ENCODE measurements around the gene UNC5C.

Gene UNC5C

DNA sequence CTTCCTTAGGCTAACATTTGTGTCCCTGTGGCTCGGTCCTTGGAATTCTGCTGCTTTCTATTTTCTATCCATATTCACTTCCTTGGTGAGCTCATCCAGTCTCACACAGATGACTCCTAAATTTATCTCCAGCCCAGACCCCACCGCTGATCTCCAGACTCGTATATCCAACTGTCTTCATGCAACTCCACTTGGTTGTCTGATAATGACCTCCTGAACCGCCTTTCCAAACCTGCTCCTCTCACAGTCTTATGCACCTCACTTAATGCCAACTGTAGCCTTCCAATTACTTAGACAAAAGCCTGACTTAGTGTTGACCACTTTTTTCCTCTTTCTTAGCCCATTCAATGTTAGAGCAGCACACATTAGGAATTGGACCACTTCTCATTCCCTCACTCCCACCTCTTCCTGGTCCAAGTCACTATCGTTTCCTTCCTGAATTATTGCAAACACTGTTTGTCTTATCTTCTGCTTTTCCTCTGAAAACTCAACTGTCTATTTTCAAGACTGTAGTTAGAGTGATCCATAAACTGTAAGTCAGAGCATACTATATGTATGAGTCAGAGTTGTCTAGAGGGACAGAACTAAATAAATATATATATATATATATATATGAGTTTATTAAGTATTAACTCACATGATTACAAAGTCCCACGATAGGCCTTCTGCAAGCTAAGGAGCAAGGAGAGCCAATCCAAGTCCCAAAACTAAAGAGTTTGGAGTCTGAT, 292.5 kb downstream of the UNC5C start:
- no peak for DNase-seq

DNA sequence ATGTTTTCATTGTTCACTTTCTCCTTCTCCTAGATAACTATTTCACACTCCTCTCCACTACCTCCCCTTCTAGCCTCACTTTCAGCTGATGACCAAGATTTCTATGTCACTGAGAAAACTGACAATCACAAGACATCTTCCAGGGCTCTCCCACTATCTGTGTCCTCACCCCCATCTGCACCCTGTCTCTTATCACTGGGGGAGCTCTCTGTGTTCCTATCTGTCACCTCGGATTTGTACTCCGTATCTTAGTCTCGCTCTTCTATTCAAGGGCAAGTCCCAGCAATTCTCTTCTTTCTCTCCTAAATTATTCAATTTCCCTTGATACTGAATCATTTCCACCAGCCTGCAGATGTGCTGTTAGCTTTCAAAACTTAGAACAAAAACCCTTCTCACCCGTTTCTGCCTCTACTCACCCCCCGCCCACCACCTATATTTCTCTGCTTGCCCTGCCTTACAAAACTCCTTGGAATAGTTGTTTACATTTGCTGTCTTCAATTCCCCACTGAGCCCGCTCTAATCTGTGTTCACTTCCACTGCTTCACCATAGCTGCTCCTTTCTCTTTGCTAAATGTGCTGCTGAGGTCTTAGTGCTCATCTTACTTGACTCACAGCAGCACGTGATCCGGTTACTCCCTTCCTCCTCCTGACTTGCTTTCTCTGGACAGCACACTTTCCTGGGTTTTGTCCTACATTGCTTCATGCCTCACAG, 293.2 kb downstream of the UNC5C start:
- DNase-seq: no peak

DNA sequence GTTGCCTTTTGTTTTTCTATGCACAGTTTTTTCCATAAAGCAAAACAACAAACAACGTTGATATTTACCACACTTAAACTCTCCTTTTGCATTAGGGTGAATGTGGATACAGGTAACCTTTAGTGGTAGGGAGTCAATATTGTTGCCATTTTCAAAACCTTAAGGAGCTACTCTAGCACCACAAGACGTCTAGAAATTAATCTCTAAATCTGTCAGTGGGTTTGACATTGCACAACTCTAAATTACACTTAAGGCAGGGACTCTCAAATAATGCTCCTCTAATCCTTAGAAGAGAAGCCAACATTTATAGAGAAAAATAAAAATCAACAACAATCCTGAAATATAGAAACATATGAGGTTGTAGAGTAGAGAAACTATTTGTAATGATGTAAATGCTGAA, 297.2 kb downstream of the UNC5C start:
- no peak for DNase-seq

DNA sequence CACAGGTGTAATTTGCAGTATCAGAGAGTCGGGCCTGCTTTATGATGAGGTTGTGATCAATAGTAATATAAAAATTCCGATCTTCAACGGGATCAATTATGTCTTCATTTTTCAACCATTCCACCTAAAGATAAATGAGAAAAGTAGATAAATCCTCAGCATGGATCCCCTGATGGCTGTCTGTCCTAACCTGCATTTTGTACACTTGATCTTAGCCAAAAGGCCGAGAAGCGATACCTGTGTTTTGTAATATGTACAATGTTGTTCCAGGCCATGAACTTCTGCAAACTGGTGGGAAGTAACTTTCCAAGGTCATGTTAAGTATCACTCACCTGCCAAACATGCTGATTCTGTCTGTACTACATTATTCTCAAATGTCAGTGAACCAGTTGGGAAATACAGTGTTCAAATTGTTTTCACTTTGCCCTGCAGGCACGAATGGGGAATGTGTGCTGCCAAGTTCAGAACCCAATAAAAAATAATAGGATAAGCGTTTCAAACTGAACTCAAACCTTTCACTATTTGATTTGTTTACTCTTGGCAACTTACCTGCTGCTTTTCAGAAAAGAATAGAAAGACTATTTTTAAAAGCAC, 298.1 kb downstream of the UNC5C start:
- no peak for DNase-seq

DNA sequence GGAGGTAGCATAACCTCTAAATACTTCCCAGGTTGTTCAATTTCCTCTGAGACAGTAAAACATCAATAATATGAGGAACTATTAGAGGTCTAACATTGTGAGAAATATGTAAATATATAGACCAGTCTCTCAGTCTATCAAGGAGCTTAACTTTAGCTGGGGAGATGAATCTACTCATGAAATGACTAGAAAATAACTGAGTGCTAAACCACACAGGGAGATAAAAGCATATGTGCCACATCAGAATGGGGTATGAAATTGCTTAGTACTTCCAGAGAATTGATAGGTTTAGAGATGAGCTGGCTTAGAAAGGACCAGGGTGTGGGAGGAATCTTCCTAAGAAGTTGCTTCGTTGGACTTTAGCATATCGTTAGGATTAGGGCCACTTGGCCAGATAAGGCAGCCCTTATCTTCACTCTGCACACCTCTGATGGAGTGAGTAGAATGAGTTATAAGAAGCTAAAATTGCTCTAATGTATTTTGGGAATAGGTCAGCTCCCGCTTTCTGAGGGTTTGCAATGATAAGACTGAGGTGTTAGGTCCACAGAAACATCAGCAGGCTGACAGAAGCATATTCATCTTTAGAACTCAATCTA, 299.2 kb downstream of the UNC5C start:
- DNase-seq: no peak

DNA sequence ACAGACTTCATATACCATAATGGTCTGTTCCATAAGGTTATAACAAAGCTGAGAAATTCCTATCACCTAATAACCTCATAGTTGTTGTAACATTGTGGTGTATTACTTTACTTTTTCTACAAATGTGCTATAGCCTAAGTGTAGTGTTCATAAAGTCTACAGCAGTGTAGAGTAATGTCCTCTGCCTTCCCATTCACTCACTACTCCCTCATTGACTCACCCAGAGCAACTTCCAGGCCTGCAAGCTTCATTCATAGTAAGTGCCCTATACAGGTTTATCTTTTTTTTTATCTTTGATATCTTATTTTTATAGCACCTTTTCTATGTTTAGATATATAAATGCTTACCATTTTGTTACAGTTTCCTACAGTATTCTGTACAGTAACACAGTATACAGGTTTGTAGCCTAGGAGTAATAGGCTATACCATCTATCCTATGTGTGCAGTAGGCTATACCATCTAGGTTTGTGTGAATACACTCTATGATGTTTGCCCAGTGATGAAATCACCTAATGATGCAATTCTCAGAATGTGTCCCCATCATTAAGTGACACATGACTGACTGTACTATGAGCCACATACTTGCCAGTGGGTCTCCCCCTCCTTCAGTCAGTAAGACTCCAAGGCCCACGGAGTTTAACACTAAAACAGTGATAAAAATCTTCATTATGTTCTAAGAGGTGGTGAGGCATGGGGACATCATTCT, 299.9 kb downstream of the UNC5C start:
- DNase-seq: peak in 1 of 5 donors; percentile 7

DNA sequence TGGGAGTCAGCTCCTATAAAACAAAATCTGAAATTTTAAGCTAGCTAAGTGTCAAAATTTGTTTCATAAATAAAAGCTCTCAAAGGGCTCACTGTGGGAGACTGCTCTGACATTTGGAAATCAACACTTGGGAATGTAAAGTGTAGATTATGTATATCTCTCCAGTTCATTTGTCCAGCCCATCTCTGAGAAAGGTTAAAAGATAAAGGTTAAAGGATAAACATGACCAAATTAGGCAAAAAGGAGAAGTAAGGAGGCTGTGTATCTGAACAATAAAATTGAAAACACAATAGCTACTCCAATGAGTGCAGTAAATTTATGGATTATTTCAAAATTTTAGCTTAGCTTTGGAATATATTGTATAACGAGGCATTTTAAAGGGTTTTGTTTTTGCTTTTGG, 304.9 kb downstream of the UNC5C start:
- no peak for DNase-seq

DNA sequence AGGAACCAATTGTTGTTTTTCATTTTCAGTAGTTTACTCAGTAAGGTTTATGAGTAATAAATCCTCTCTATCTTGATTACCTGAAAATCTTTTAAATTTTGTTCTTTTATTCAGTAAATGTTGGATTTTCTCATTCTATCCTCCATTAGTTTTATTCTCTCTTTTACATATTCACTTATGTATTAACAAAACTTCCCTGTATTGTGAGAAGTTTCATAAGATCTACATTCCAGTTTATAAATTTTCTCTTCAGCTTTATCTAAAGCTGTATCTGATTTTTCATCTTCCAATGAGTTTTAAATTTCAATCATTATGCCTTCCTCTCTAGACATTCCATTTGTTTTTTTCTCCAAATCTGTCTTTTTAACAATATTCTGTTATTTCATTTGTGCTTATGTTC, 310.2 kb downstream of the UNC5C start:
- DNase-seq: no peak

DNA sequence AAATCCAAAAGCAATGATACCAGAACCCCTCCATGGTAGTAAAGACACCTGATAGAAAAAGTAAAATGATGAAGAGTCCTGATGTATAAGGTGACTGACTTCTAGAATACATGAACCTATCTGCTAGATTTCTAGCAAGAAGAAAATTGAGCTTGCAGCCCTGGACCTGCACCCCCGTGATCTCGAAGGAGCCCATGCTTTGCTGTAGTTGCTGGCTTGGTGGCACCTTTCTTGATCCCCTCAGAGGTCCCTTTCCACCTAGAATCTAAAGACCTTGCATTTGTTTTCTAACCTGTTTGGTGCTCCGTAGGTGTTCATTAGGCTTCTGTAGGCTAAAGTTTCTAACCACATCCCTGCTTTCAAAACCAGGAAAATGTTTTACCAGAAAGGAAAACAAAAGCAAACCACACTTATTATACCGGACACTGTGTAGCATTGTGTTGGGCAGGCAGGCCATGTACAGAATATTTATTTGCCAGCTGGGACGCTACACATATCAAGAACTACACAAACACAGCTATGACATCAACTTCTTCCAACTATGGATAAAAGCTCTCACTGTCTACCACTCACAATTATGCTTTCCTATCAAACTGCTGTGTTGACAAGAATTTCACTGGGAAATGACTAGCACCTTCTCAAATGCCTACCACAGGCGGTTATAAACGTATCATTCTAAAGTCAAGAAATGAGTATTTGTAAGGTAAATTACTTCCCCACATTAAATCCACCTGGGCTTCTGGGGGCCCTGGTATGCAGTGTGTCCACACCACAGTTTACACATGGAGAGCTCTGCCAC, 316.2 kb downstream of the UNC5C start:
- peak in 1 of 5 donors; percentile 1 for DNase-seq

DNA sequence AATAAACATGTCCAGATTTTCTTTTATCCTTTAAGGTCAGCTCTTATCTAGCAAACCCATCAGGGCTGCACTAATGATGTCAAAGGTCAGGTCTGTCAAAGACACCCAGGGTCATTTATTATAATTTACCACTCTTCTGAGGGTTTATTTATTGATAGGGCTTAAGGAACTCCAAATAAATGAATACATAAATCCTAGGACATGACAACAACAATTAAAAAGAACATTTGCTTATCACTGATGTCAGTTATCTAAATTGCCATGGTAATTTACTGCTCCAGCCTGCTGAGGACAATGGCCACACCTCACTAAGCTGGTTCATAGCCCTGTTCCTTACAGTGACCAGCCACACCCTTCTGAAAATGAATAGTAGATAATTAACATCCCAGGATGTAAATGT, 317.1 kb downstream of the UNC5C start:
- no peak for DNase-seq

DNA sequence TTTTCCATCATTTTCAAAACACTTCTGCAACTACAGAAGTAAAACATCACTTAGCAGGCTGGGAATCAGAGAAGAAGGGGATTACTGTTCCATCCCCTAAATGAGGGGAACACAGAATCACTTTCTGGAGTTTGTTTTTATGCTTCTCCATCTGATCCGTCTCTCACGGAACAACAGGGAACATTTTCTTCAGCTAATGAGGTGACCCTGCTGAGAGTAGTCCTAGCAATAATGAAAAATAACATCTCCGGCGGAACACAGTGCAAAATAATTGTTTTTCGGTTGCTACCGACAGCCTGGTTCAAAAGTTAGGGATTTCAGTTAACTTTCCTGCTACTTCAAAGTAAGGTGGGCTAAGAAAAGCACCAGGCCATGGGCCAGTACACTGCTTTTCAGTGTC, 322.9 kb downstream of the UNC5C start:
- DNase-seq: no peak

DNA sequence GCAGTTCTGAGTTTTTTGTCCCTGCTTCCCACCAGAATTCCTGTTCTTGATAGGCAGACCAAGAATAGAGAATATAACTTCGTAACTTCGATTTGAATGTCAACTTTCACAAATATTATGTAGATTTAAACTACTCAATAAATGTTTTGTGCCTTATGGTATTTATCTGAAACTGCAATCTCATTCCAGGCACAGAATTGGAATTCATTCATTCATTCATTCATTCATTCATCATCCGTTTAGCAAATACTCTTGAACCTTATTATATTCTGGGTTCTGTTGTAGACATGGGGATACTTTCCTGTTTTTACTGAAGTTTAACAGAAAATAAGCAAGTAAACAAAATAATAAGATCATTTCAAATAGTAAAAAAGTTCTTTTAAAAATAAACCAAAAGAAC, 324.4 kb downstream of the UNC5C start:
- DNase-seq: no peak

DNA sequence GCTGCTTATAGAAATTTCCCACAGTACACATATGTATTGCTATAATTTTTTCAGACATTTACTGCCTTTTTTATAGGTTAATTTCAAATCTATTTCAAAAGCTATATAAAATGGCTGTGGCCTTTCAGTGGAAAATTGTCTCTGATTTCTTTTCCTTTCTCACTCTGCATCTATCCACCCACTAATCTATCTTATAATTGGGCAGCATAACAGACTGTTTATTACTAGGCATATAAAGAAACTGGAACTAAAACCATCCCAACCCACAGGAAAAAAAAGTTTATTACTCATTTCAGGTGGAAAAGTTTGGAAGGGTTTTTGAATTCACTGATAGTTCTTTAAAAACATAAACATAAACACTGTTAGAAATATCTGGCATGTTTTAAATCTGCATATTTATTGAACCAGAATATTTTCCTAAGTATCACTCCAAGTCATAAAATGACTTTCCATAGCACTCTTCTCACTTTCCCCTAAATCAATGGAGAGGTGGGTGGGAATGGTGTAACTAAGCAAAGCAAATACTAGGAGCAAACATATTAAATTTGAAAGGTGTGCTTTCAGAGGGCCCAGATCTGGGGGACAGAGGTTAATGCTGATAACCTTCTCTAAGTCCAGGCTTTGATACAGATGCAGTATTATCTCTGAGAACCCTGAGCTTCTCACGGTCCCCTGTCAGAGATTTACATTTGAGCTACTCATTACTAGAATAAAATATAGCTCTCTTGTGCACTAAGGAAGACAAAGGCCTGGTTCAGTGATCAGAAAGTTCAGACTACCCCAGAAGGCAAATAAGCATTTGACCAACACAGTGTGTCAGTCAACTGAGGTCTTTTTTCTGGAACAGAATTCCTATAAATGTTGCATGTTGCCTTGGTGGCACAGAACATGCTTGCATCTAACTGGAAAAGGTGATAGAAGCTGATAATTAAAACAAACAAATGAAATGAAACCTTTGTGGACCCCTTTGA, 328.3 kb downstream of the UNC5C start:
- DNase-seq: no peak

DNA sequence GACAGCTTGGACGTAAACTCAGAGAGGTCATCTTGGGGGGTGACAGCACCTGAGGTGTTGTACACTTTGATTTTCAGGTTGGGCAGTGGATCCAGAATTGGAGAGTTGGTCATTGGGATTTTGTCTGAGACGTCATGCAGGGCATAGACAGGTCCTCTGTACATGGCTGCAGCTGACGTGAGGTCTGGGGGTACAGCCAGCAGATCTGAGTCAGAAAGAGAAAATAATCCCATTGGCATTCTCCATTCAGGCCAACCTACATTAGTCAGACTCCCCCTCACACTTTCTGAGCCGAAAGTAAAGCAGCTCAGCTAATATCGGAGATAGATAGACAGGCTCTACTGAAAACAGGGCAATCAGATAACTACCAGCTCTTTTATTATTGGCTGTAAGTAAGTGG, 329.7 kb downstream of the UNC5C start:
- DNase-seq: no peak

DNA sequence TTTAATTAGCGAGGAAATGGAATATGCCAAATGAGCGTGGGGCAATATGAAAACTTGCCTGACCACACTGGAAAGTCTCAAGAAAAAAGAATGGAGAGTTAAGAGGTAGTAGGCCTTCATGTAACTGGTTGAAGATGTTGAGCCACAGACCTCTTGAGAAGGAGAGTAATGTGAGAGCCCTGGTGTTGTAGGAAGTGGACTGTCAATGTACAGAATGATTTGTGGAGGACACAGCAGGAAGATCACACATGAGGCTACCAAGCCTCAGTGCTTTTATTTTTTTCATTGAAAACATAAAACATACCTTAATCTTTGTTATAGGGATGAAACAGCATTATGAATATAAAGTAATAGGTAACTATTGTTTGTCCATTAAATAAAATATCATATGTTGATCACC, 331.6 kb downstream of the UNC5C start:
- no peak for DNase-seq

DNA sequence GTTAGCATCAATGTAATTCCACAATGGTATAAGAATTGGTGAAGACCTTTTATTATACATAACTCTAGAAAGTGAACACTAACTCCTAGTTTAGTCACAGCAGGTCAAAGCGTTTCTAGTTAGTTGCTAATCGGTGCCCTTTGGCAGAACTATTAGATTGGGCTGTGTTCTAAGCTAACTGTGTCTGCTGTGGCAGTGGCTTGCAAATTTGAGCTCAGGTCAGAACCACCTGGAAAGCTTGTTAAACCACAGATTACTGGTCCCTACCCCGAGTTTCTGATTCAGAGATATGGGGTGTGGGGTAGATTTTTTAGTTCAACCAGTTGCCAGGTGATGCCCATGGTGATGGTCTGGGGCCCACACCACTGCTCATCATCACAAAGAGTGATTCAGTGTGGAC, 332.1 kb downstream of the UNC5C start:
- DNase-seq: no peak

DNA sequence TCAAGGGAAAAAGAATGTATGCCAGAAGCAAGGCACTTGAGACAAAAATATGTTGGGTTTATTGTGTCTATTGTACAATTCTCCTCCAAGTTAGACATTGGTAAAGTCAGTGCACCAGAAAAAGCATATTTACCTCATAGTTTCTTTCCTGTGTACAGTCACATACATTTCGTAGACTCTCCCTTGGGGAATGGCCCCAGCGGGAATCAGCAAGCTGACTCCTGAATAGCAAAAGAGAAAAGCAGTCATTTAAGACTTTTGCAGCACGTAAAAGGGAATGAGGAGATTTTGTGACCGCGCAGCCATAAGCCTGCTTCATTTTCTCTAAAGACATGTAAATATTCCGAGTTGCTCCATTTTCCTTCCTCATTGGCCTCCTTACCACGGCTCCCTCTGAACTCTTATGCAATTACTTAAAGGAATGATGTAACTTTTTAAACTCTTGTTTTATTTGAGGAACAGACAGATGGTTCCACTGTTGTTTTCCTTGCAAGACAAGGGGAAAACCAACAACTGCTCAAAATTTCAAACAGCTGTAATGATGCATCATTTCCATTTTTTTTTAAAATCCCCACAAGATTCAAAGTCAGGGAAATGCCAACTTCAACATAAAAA, 332.7 kb downstream of the UNC5C start:
- no peak for DNase-seq

DNA sequence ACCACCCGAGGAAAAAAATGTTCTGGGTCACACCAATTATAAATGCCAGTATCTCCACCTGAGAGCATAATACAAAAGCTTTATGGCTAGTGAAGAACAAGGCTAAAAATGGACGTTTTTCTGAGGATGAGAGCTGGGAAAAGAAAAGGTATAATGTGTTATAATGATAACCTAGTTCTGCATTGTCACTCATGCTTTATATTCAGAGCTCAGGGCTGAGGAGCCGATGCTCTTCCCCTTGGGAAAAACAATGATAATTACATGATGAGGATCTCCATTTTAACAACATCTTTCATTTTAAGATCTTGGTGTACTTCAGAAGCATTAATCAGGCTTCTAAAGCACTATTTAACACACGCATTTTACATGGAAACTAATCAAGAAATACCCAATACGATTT, 333.7 kb downstream of the UNC5C start:
- no peak for DNase-seq

DNA sequence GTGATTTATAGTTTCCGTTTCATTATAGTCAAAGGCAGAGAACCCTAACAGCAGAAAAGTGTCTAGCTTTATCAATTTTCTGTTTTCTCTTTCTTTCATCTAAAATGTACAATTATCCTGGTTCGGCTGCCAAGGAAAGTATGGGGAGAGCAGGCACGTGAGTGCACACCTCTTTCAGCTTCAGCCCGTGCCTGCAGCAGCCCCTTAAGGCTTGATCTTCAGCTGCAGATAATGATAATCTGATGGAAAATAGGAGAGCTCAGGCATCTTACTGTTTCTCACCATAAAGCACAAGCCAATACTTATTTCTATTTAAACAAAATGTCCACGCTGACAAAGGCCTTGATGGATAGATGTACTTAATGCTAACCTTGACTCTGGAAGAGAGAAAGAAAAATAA, 334.4 kb downstream of the UNC5C start:
- no peak for DNase-seq

DNA sequence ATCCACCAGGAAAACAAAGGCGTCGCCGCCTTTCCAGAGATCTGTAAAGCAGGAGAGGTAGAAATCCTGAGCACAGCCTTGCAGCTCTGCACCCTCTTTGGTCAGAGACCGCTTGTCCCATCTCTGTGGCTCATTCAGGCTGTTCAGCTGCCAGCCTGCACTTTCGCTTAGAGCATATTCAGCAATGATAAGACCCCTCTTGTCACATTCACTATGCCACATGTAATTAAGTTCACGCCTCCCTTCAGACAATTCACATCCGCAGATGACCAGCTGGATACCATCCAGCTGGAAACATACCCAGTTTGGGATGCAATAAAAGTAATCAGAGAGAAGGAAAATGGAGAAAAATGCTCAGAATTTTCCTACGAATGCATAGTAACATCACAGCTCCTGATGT, 335.4 kb downstream of the UNC5C start:
- DNase-seq: no peak

DNA sequence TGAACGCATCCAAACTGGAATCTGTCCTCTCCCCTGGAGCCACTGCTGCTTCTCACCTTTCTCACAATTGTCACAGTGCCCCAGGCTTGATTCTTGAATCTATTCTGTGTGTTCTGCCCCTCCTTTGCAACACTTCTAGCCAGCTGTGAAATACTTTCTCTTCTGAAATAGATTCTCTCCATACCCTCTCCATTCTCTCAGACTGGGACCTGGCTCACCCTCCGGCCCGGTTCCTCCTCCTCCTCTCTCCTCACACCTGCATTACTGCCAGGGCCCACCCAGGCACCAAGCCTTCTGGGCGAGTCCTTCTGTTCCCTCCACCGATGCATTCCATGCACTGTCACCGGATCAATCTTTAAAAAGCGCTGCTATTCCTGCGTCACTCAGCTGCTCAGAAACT, 336.1 kb downstream of the UNC5C start:
- DNase-seq: no peak

Data from T-helper 1 cell (primary cell).